UCSD-AML1 (cell line): Measurements from ENCODE around the gene SLC25A41.

Experiments used
- DNase-seq: peaks from one replicate; lab custom pipeline; 2025; ENCODE audit not compliant: unreplicated experiment; lab: John Stamatoyannopoulos, UW

The SLC25A41 gene

GRCh38 chr19:6460099-6460884 is 26.7 kb upstream of the SLC25A41 start:
- DNase-seq = peak; percentile 97

- DNase-seq = peak; percentile 79
Observed at GRCh38 chr19:6459262-6460098, 25.9 kb upstream of the SLC25A41 start, which contains the start of gene SLC25A23. SLC25A23 (minus strand) TSS chr19:6459792; CDS start chr19:6459628, 164 bp downstream.

GRCh38 chr19:6458695-6459261 is 25.2 kb upstream of the SLC25A41 start:
- no peak for DNase-seq

- no peak for DNase-seq
Observed at GRCh38 chr19:6457958-6458694, 24.6 kb upstream of the SLC25A41 start.

GRCh38 chr19:6455924-6456323 is 22.4 kb upstream of the SLC25A41 start:
- DNase-seq = no peak

- no peak for DNase-seq
Observed at GRCh38 chr19:6453951-6454565, 20.5 kb upstream of the SLC25A41 start.

GRCh38 chr19:6452899-6453298 is 19.3 kb upstream of the SLC25A41 start:
- no peak for DNase-seq

- DNase-seq = no peak
Observed at GRCh38 chr19:6452223-6452614, 18.7 kb upstream of the SLC25A41 start.

GRCh38 chr19:6451583-6452222 is 18.1 kb upstream of the SLC25A41 start:
- DNase-seq = no peak

GRCh38 chr19:6450166-6450565 is 16.6 kb upstream of the SLC25A41 start:
- DNase-seq = no peak

- DNase-seq = no peak
Observed at GRCh38 chr19:6448045-6448444, 14.5 kb upstream of the SLC25A41 start.

GRCh38 chr19:6446452-6446851 is 12.9 kb upstream of the SLC25A41 start:
- no peak for DNase-seq

GRCh38 chr19:6443986-6444385 is 10.4 kb upstream of the SLC25A41 start:
- DNase-seq = no peak

GRCh38 chr19:6442087-6442688 is 8.6 kb upstream of the SLC25A41 start:
- DNase-seq = no peak

GRCh38 chr19:6440905-6441304 is 7.3 kb upstream of the SLC25A41 start:
- no peak for DNase-seq

GRCh38 chr19:6439743-6440142 is 6.2 kb upstream of the SLC25A41 start:
- DNase-seq = no peak

- DNase-seq = no peak
Observed at GRCh38 chr19:6433165-6433564, 398 bp downstream of the SLC25A41 start.

GRCh38 chr19:6431891-6432290 is 1.7 kb downstream of the SLC25A41 start:
- DNase-seq = no peak

GRCh38 chr19:6429419-6430221 is 3.9 kb downstream of the SLC25A41 start:
- DNase-seq = no peak
